22Rv1 (cell line): ENCODE results near the gene AP2A2.

ENCODE experiments used
- H3K27ac ChIP-seq: fragments of 450-650 bp; 2 replicates; pipeline ENCODE4 v1.5.1; 2017
- ZFX ChIP-seq: fragments of 450-650 bp; IDR thresholded peaks from 2 replicates; pipeline ENCODE4 v1.6.1; 2017; ENCODE audit warnings: antibody characterized with exemption, borderline replicate concordance
- TF ChIP-seq, protein P1 (sequence below): fragments of 450-650 bp; IDR thresholded peaks from 2 replicates; pipeline ENCODE4 v1.5.1; 2017; ENCODE audit warnings: mild to moderate bottlenecking

Gene AP2A2

DNA sequence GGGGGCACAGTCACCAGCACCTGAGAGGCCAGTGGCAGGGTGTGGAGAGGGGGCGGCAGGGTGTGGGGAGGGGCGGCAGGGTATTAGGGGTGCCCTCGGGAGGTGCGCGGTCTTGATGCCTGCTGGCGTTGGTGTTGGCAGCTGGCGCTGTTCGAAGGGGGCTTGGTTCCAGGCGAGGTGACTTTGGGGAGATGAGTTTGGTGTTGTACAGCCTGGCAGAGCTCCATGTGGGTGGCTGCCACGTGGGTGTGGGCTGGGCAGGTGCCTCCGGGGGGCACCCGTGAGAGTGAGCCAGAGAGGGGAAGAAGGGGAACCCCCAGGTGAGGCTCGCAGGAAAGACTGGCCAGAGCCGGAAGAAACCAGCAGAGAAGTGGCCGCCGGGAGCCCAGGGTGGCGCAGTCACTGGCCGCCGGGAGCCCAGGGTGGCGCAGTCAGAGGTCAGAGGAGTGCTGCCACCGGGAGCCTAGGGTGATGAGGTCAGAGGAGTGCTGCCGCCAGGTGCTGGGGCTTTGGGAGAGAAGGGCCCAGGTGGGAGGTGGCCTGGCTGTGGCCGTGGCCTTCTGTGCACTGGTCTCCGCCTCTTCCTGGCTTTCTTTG is 66.1 kb downstream of the AP2A2 start:
- no peak overlapping the region for H3K27ac ChIP-seq

DNA sequence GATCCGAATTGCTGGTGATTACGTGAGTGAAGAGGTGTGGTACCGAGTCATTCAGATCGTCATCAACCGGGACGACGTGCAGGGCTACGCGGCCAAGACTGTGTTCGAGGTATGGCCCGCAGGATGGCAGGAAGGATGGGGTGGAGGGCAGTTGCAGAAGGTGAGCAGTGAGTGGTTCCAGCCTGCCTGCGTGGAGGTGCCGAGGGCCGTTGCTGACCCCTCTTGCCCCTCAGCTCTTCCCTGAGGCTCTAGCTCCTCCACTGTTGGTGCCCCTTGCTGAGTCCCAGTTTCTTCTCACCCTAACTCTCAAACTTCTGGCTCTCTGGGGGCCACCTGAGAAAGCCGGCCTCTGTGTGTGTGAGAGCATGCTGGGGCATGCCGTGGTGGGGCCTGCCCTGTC is 66.9 kb downstream of the AP2A2 start:
- no peak overlapping the region for H3K27ac ChIP-seq
- TF ChIP-seq, protein P1, sequence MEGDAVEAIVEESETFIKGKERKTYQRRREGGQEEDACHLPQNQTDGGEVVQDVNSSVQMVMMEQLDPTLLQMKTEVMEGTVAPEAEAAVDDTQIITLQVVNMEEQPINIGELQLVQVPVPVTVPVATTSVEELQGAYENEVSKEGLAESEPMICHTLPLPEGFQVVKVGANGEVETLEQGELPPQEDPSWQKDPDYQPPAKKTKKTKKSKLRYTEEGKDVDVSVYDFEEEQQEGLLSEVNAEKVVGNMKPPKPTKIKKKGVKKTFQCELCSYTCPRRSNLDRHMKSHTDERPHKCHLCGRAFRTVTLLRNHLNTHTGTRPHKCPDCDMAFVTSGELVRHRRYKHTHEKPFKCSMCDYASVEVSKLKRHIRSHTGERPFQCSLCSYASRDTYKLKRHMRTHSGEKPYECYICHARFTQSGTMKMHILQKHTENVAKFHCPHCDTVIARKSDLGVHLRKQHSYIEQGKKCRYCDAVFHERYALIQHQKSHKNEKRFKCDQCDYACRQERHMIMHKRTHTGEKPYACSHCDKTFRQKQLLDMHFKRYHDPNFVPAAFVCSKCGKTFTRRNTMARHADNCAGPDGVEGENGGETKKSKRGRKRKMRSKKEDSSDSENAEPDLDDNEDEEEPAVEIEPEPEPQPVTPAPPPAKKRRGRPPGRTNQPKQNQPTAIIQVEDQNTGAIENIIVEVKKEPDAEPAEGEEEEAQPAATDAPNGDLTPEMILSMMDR = no peak
- no peak for TF ChIP-seq ZFX

More for the DNA sequence above, 66.1 kb downstream of the AP2A2 start:
- no peak for TF ChIP-seq ZFX
- TF ChIP-seq, protein P1 = no peak

DNA sequence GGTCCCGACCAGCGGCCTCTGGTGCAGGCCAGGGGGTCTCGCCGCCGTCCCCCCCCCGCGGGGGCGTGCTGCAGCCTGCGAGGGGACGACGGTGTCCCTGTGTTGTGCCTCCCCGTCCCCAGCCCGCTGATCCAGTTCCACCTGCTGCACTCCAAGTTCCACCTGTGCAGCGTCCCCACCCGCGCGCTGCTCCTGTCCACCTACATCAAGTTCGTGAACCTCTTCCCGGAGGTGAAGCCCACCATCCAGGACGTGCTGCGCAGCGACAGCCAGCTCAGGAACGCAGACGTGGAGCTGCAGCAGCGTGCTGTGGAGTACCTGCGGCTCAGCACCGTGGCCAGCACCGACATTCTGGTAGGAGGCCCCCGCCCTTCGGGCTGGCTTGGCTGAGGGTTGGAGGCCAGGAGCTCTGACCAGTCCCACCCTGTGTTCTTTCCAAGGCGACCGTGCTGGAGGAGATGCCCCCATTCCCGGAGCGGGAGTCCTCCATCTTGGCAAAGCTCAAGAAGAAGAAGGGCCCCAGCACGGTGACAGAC is 68.0 kb downstream of the AP2A2 start:
- no peak overlapping the region for H3K27ac ChIP-seq
- TF ChIP-seq, protein P1 = no peak
- no peak for TF ChIP-seq ZFX

DNA sequence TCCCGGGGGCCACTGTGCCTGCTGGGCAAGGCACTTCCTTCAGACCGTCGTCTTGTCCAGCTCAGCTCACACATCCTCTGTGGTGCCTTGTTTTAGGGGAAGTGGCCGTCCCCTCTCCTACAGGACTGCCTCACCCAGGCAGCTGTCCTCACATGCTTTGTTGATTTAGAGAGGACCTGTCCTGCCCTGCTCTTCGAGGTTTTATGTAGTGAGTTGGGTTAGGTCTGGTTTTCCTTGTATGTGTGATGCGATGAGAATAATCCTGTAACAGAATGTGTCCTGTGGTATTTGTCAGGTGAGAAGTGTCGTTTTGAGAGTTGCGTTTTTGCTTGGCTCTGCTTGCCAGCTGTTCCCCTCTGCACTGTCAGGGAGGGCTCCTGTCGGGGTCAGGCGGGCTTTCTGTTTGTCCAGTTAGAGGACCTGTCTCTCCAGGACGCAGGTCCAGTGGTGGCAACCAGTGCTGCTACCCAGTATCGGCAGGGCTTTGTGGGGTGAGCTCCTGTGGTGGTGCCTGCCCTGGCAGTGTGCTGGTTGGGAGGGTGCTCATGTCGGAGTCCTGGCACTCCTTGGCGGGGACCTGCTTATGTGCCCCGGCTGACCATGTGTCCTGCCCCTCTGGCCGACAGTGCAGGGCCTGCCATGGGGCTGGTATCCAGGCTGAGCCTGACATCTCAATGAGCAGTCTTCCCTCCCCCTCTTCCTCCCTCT is 69.5 kb downstream of the AP2A2 start:
- no peak overlapping the region for H3K27ac ChIP-seq
- TF ChIP-seq, protein P1 = no peak
- TF ChIP-seq ZFX = no peak

DNA sequence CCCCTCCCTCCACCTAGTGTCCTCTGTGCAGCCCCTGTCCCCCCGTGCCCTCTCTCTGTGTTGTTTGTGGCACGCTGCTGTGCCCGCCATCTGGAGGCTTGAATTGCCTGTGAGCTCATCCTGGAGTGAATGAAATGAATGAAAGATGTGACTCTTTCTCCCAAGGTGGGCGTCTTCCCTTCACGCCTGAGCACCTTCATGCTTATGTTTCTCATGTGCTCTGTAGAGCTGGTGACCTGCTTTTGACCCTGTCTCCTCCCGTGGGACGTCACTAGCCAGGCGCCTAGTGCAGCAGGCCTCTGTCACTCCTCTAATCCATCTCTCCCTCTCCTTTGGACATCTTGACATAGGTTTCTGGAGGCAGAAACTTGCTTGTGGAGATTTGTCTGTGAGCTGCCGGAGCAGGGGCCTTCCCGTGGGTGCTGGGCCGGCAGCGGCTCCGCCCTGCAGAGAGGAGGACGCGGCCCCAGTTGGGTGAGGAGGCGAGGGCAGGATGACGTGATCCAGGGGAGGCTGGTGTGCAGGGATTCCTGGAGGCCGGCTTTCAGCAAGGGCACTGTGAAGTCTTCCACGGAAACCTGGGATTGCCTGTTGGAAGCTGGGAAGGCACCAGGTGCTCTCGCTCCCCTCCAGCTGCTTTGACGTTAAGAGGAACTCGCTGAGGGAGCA is 70.2 kb downstream of the AP2A2 start:
- no peak for TF ChIP-seq ZFX
- TF ChIP-seq, protein P1 = no peak
- no peak overlapping the region for H3K27ac ChIP-seq

DNA sequence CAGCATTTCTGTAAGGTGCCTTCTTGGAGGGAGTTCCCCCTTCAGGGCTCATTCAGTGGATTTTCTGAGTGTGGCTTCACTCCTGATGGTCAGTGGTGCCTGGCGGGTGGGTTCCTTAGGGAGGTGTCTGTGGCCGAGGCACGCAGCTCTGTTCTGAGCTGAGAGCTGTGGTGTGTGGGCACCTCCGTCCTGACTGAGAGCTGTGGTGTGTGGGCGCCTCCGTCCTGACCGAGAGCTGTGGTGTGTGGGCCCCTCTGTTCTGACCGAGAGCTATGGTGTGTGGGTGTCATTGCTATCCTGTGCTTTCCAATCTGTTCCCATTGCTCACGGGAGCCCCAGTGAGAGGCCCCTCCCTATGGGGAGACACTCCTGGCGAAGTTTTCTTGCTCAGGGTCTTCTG is 71.0 kb downstream of the AP2A2 start:
- no peak overlapping the region for H3K27ac ChIP-seq
- TF ChIP-seq, protein P1 = no peak
- no peak for TF ChIP-seq ZFX
